Brain microvascular endothelial cell (primary cell): ENCODE results near the gene HEATR5A.
"Not testable (repeated sequence)": the region's sequence is repeated elsewhere in the genome, so short reads cannot be mapped to it uniquely, and the experiment has no call there.

Experiments
- DNase-seq: peaks from one replicate; pipeline ENCODE4 v3.0.0-alpha.2; 2020
- H3K27ac ChIP-seq: fragments of 250-450 bp; sonication (Bioruptor Pico); 2 replicates; pipeline ENCODE4 v1.5.1; 2020; ENCODE audit warnings: mild to moderate bottlenecking, moderate library complexity
- H3K27me3 ChIP-seq: fragments of 250-450 bp; sonication (Bioruptor Pico); replicated peaks from 2 replicates; pipeline ENCODE4 v1.5.1; 2020; ENCODE audit warnings: mild to moderate bottlenecking
- H3K36me3 ChIP-seq: fragments of 250-450 bp; sonication (Bioruptor Pico); replicated peaks from 2 replicates; pipeline ENCODE4 v1.5.1; 2020; ENCODE audit warnings: mild to moderate bottlenecking
- H3K4me3 ChIP-seq: 2 replicates; pipeline ENCODE4 v1.5.1; 2011; ENCODE audit warnings: low read depth, mild to moderate bottlenecking, control low read depth, low read length, moderate library complexity
- CTCF ChIP-seq: IDR thresholded peaks from 2 replicates; pipeline ENCODE4 v1.5.1; 2011; ENCODE audit warnings: low read depth, mild to moderate bottlenecking, moderate library complexity, low read length, control low read depth, inconsistent platforms; ENCODE audit errors: missing control alignments
- in situ Hi-C: cut with HindIII; loops from 2 replicates; pipeline ENCODE4 v1.10.0; 2017; ENCODE audit warnings: low sequenced_read_pairs, low pct_ligation_motif_present

HEATR5A gene

GRCh38 chr14:31441273-31442111 lies 21.1 kb upstream of the HEATR5A start:
- DNase-seq, result no peak
- Histone ChIP-seq H3K27me3 (no peaks in the 10 kb centered on the region), H3K4me3 (no peak overlapping the region), H3K36me3 (no peaks in the 10 kb centered on the region), H3K27ac (peak overlapping the region; percentile 53)
- in situ Hi-C loops, result no loop called here
- TF ChIP-seq CTCF, result no peak

GRCh38 chr14:31440280-31440679 lies 19.9 kb upstream of the HEATR5A start:
- Histone ChIP-seq H3K27ac (no peak overlapping the region), H3K36me3 (no peaks in the 10 kb centered on the region), H3K4me3 (no peak overlapping the region), H3K27me3 (no peaks in the 10 kb centered on the region)
- in situ Hi-C loops, result no loop called here
- no peak for TF ChIP-seq CTCF
- no peak for DNase-seq

- no peak overlapping the region for H3K4me3 ChIP-seq
- no peak overlapping the region for H3K27ac ChIP-seq
- in situ Hi-C loops, result no loop called here
- H3K36me3 ChIP-seq, result no peaks in the 10 kb centered on the region
- TF ChIP-seq CTCF, result no peak
- H3K27me3 ChIP-seq, result no peaks in the 10 kb centered on the region
- DNase-seq, result no peak
Observed at GRCh38 chr14:31439561-31439960, 19.2 kb upstream of the HEATR5A start.

GRCh38 chr14:31437045-31437691 lies 16.8 kb upstream of the HEATR5A start:
- H3K27ac ChIP-seq, H3K27me3 ChIP-seq, in situ Hi-C loops, DNase-seq, H3K4me3 ChIP-seq, H3K36me3 ChIP-seq: not testable (repeated sequence)

GRCh38 chr14:31435276-31435675 lies 14.9 kb upstream of the HEATR5A start:
- Histone ChIP-seq H3K27me3 (no peaks in the 10 kb centered on the region), H3K27ac (no peak overlapping the region), H3K4me3 (no peak overlapping the region), H3K36me3 (no peaks in the 10 kb centered on the region)
- TF ChIP-seq CTCF, result no peak
- in situ Hi-C loops, result no loop called here
- DNase-seq, result no peak

- no peak for DNase-seq
- H3K4me3 ChIP-seq, result no peak overlapping the region
- H3K27me3 ChIP-seq, result no peaks in the 10 kb centered on the region
- no peak overlapping the region for H3K27ac ChIP-seq
- no peaks in the 10 kb centered on the region for H3K36me3 ChIP-seq
- no peak for TF ChIP-seq CTCF
- in situ Hi-C loops, result no loop called here
Observed at GRCh38 chr14:31430634-31431264, 10.4 kb upstream of the HEATR5A start.
